Neuronal stem cell (in vitro differentiated cells): Measurements from ENCODE around the gene AP2M1.

Experiments used
- DNase-seq: peaks from one replicate; pipeline ENCODE4 v3.0.0-alpha.2; 2013; ENCODE audit warnings: low spot score
- H2AFZ ChIP-seq: one replicate; pipeline ENCODE4 v1.6.1; 2013; ENCODE audit warnings: mild to moderate bottlenecking, low read length, inconsistent platforms
- H2AK5ac ChIP-seq: 2 replicates; pipeline ENCODE4 v1.6.1; 2013; ENCODE audit warnings: low read depth, mild to moderate bottlenecking, inconsistent platforms, low read length, moderate library complexity, mixed read lengths
- H2BK120ac ChIP-seq: 2 replicates; pipeline ENCODE4 v1.6.1; 2013; ENCODE audit warnings: low read depth, mild to moderate bottlenecking, inconsistent platforms, low read length, moderate library complexity, mixed read lengths
- H2BK12ac ChIP-seq: one replicate; pipeline ENCODE4 v1.6.1; 2013; ENCODE audit warnings: low read length, inconsistent platforms
- H2BK15ac ChIP-seq: 2 replicates; pipeline ENCODE4 v1.6.1; 2013; ENCODE audit warnings: mild to moderate bottlenecking, low read length, inconsistent platforms, mixed read lengths
- H2BK5ac ChIP-seq: one replicate; pipeline ENCODE4 v1.6.1; 2013; ENCODE audit warnings: inconsistent platforms, mild to moderate bottlenecking, low read length, moderate library complexity
- H3K14ac ChIP-seq: one replicate; pipeline ENCODE4 v1.6.1; 2013; ENCODE audit warnings: low read length, inconsistent platforms
- H3K18ac ChIP-seq: 2 replicates; pipeline ENCODE4 v1.6.1; 2013; ENCODE audit warnings: low read length, inconsistent platforms
- H3K23ac ChIP-seq: 2 replicates; pipeline ENCODE4 v1.6.1; 2013; ENCODE audit warnings: low read depth, mild to moderate bottlenecking, mixed read lengths, low read length, inconsistent platforms; ENCODE audit not compliant: poor library complexity
- H3K27ac ChIP-seq: replicated peaks from 3 replicates; pipeline ENCODE4 v1.5.1; 2013; ENCODE audit warnings: low read length, inconsistent platforms
- H3K27me3 ChIP-seq, 3 experiments: 2 replicates each; pipeline ENCODE4 v1.6.1; 2013; ENCODE audit warnings: low read length in 3 of 3, mild to moderate bottlenecking in 2 of 3, inconsistent platforms in 1 of 3, low read depth in 1 of 3, mixed read lengths in 1 of 3, moderate library complexity in 1 of 3; ENCODE audit not compliant: control insufficient read depth in 3 of 3, insufficient read depth in 3 of 3
- H3K36me3 ChIP-seq, 2 donors: replicated peaks in 1 of 2; 2 replicates each; pipeline ENCODE4 v1.6.1; 2013; ENCODE audit warnings: low read length in 2 of 2; ENCODE audit not compliant: control insufficient read depth in 2 of 2, insufficient read depth in 2 of 2
- H3K4ac ChIP-seq: 2 replicates; pipeline ENCODE4 v1.6.1; 2013; ENCODE audit warnings: inconsistent platforms, mild to moderate bottlenecking, low read length, moderate library complexity
- H3K4me1 ChIP-seq, 2 donors: 1 replicate in 1 of 2; 2 replicates in 1 of 2; pipeline ENCODE4 v1.6.1; 2013; ENCODE audit warnings: low read length in 2 of 2, low read depth in 1 of 2; ENCODE audit not compliant: control insufficient read depth in 2 of 2, insufficient read depth in 1 of 2
- H3K4me2 ChIP-seq: one replicate; pipeline ENCODE4 v1.6.1; 2013; ENCODE audit warnings: mild to moderate bottlenecking, low read length, inconsistent platforms; ENCODE audit not compliant: insufficient read depth, poor library complexity, severe bottlenecking
- H3K4me3 ChIP-seq, 2 donors: 2 replicates each; pipeline ENCODE4 v1.5.1; 2013; ENCODE audit warnings: low read length in 2 of 2, mild to moderate bottlenecking in 2 of 2, inconsistent platforms in 1 of 2, moderate library complexity in 1 of 2
- H3K79me1 ChIP-seq: one replicate; pipeline ENCODE4 v1.6.1; 2013; ENCODE audit warnings: low read depth, mild to moderate bottlenecking, inconsistent platforms, low read length, moderate library complexity
- H3K9ac ChIP-seq: one replicate; pipeline ENCODE4 v1.6.1; 2013; ENCODE audit warnings: mild to moderate bottlenecking, low read depth, low read length, inconsistent platforms; ENCODE audit not compliant: poor library complexity
- H3K9me3 ChIP-seq, 2 donors: replicated peaks in 1 of 2; 2 replicates each; pipeline versions ENCODE3 to v1.6.1; 2013; ENCODE audit warnings: low read length in 2 of 2, mild to moderate bottlenecking in 2 of 2, inconsistent platforms in 1 of 2, low read depth in 1 of 2, mixed read lengths in 1 of 2, moderate library complexity in 1 of 2; ENCODE audit not compliant: control insufficient read depth in 2 of 2, insufficient read depth in 1 of 2
- H4K8ac ChIP-seq: one replicate; pipeline ENCODE4 v1.6.1; 2013; ENCODE audit warnings: low read depth, mild to moderate bottlenecking, inconsistent platforms, low read length, moderate library complexity
- H4K91ac ChIP-seq: one replicate; pipeline ENCODE4 v1.6.1; 2013; ENCODE audit warnings: low read length, low read depth, mild to moderate bottlenecking, inconsistent platforms; ENCODE audit not compliant: poor library complexity
- WGBS, 2 donors: extraction: QIAGEN DNeasy Blood & Tissue Kit; methylation state at CpG; one replicate each; pipeline ENCODE4 v1.1.7; 2013; ENCODE audit warnings: missing lambda C conversion rate in 2 of 2, mixed read lengths in 1 of 2; ENCODE audit not compliant: insufficient read length in 2 of 2, insufficient replicate concordance in 1 of 2; ENCODE audit errors: extremely low coverage in 2 of 2; 5-methylcytosine and 5-hydroxymethylcytosine counted together

AP2M1 gene

GRCh38 chr3:184175981-184176376 is 1.3 kb downstream of the AP2M1 start:
- H3K18ac ChIP-seq: no peak overlapping the region
- DNase-seq: no peak
- H3K4me2 ChIP-seq: peak overlapping the region; percentile 92
- H3K14ac ChIP-seq: no peak overlapping the region
- no peak overlapping the region for H4K91ac ChIP-seq
- H2BK12ac ChIP-seq: no peak overlapping the region
- H3K9ac ChIP-seq: peak overlapping the region; percentile 5
- no peaks in the 10 kb centered on the region for H3K27me3 ChIP-seq
- no peak overlapping the region for H2BK120ac ChIP-seq
- no peak overlapping the region for H3K23ac ChIP-seq
- H2BK15ac ChIP-seq: no peak overlapping the region
- peaks cover 9% of the 10 kb centered on the region for H3K79me1 ChIP-seq
- H2BK5ac ChIP-seq: no peak overlapping the region
- H2AFZ ChIP-seq: peak overlapping the region; percentile 79
- H3K4ac ChIP-seq: no peak overlapping the region
- H3K4me3 ChIP-seq: peak overlapping the region; percentile 62 to 99
- peak overlapping the region; percentile 88 for H3K27ac ChIP-seq
- H3K4me1 ChIP-seq: peaks cover 15 to 18% of the 10 kb centered on the region in 2 donors
- no peak overlapping the region for H2AK5ac ChIP-seq
- WGBS, 2 donors: no CpG with 5 or more reads among the region's 3 CpGs
- no peak overlapping the region for H4K8ac ChIP-seq
- no peaks in the 10 kb centered on the region for H3K9me3 ChIP-seq
- peaks cover 41 to 64% of the 10 kb centered on the region in 2 donors for H3K36me3 ChIP-seq

DNA sequence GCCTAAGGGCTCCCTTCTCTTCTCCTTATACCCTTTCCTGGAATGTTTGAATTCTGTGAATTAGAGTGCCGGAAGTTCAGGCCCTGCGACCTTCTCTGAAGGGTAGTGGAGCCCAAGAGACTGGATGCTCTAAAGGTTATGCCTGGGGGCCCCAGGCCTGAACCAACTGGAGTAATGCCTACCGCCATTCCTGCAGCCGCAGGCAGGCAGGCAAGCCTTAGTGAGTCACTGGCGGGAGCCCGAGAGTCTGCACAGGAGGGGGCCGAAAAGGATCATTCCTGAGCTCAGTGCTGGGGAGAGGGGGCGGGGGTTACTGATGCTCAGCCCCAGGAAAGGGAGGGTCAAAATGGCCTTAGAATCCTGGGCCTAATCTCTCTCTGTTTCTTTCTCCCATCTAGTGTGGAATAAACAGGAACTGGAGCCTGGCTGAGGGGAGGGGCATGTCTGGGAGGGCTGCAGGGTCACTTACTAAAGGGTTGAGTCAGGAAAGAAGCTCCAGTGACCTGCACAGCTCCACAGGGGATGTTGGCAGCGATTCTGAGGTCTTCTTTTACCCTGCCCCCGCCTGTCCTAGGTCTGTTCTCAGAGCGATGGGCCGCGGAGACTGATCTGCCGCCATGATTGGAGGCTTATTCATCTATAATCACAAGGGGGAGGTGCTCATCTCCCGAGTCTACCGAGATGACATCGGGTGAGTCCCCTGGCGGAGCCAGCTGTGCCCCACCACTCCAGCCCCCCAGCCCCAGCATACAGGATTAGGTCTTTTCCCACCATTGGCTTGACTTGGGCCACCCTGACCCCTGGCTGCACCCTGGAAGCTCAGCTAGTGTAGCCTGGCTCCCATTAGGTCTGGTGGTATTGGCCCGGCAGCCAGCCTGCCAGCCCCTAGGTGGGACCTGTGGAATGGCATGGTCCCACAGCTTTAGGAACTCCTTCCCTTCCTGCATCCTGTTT is 2.0 kb downstream of the AP2M1 start:
- Histone ChIP-seq H3K4ac (no peak overlapping the region), H2BK12ac (no peak overlapping the region), H4K91ac (no peak overlapping the region), H3K79me1 (peaks cover 9% of the 10 kb centered on the region), H2BK120ac (no peak overlapping the region), H3K23ac (no peak overlapping the region), H3K9ac (peak overlapping the region; percentile 32), H3K4me1 (peaks cover 15 to 18% of the 10 kb centered on the region in 2 donors), H2AFZ (peak overlapping the region; percentile 79), H4K8ac (no peak overlapping the region), H3K18ac (peak overlapping the region; percentile 94), H2BK15ac (no peak overlapping the region), H3K9me3 (no peaks in the 10 kb centered on the region), H3K4me2 (peak overlapping the region; percentile 92), H2AK5ac (peak overlapping the region; percentile 36), H3K36me3 (peaks cover 42 to 64% of the 10 kb centered on the region in 2 donors), H3K27me3 (no peaks in the 10 kb centered on the region), H2BK5ac (no peak overlapping the region), H3K4me3 (peak overlapping the region; percentile 62 to 99), H3K27ac (peak overlapping the region; percentile 88), H3K14ac (no peak overlapping the region)
- no CpG with 5 or more reads among the region's 19 CpGs for WGBS, 2 donors
- DNase-seq: peak; percentile 87

- no peaks in the 10 kb centered on the region for H3K27me3 ChIP-seq
- peak overlapping the region; percentile 26 for H2BK5ac ChIP-seq
- peak overlapping the region; percentile 32 for H3K9ac ChIP-seq
- no peak overlapping the region for H4K8ac ChIP-seq
- no CpG with 5 or more reads among the region's 4 CpGs for WGBS, 2 donors
- no peak overlapping the region for H4K91ac ChIP-seq
- no peak overlapping the region for H2BK120ac ChIP-seq
- H3K4me1 ChIP-seq: peaks cover 15 to 18% of the 10 kb centered on the region in 2 donors
- H3K23ac ChIP-seq: no peak overlapping the region
- peak overlapping the region; percentile 24 to 99 for H3K4me3 ChIP-seq
- no peak overlapping the region for H3K4ac ChIP-seq
- H3K9me3 ChIP-seq: no peaks in the 10 kb centered on the region
- H2AK5ac ChIP-seq: peak overlapping the region; percentile 36
- no peak overlapping the region for H2BK12ac ChIP-seq
- peaks cover 9% of the 10 kb centered on the region for H3K79me1 ChIP-seq
- DNase-seq: peak; percentile 38
- H2AFZ ChIP-seq: no peak overlapping the region
- H3K18ac ChIP-seq: peak overlapping the region; percentile 12
- H3K4me2 ChIP-seq: peak overlapping the region; percentile 92
- H3K27ac ChIP-seq: peak overlapping the region; percentile 88
- H3K36me3 ChIP-seq: peaks cover 44 to 64% of the 10 kb centered on the region in 2 donors
- no peak overlapping the region for H2BK15ac ChIP-seq
- no peak overlapping the region for H3K14ac ChIP-seq
Observed at GRCh38 chr3:184177331-184177731, 2.7 kb downstream of the AP2M1 start.

DNA sequence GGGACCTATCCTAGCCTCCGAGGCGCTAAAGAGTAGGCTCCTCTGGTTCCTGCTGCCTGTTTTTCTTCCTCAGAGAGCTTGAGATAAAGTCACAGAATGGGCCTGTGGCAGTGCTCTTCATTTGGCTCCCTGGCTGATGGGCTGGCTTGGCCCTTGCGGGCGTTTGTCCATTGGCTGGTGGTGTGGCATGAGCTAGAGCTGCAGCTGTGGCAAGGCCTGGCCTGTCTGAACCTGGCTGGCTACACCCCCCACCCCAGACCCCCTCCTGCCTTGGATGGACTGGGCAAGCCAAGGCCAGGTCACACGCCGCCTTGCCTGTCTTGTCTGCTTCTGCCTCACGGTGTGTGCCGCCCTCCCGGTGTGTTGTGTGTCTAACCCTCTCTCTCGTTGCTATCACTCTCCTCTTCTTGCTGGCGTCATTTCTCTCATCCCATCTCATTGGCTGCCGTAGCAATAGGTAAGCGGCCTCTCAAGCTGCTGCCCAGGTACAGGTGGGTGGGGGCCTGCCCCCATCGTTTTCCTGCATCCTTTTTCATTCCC is 3.2 kb downstream of the AP2M1 start:
- Histone ChIP-seq H3K27ac (peak overlapping the region; percentile 88), H3K4me3 (no peak overlapping the region), H4K91ac (no peak overlapping the region), H3K36me3 (peaks cover 49 to 65% of the 10 kb centered on the region in 2 donors), H2BK5ac (peak overlapping the region; percentile 26), H3K9me3 (no peaks in the 10 kb centered on the region), H4K8ac (no peak overlapping the region), H2BK15ac (peak overlapping the region; percentile 42), H3K27me3 (no peaks in the 10 kb centered on the region), H2AFZ (no peak overlapping the region), H3K14ac (no peak overlapping the region), H2BK12ac (peak overlapping the region; percentile 67), H3K4ac (no peak overlapping the region), H3K4me1 (peaks cover 15 to 18% of the 10 kb centered on the region in 2 donors), H3K23ac (peak overlapping the region; percentile 83), H3K9ac (peak overlapping the region; percentile 60), H2BK120ac (no peak overlapping the region), H2AK5ac (peak overlapping the region; percentile 36), H3K18ac (no peak overlapping the region), H3K4me2 (no peak overlapping the region), H3K79me1 (peaks cover 9% of the 10 kb centered on the region)
- DNase-seq: no peak
- no CpG with 5 or more reads among the region's 14 CpGs for WGBS, 2 donors
